HG02943 (cell line): ENCODE data around the gene FABP3.

Experiments
- ATAC-seq: cut with Tn5 transposase; IDR thresholded peaks from one replicate; pipeline ENCODE4 v1.9.1; 2021; ENCODE audit warnings: mild to moderate bottlenecking, low read depth, moderate library complexity; ENCODE audit not compliant: unreplicated experiment

The FABP3 gene

DNA sequence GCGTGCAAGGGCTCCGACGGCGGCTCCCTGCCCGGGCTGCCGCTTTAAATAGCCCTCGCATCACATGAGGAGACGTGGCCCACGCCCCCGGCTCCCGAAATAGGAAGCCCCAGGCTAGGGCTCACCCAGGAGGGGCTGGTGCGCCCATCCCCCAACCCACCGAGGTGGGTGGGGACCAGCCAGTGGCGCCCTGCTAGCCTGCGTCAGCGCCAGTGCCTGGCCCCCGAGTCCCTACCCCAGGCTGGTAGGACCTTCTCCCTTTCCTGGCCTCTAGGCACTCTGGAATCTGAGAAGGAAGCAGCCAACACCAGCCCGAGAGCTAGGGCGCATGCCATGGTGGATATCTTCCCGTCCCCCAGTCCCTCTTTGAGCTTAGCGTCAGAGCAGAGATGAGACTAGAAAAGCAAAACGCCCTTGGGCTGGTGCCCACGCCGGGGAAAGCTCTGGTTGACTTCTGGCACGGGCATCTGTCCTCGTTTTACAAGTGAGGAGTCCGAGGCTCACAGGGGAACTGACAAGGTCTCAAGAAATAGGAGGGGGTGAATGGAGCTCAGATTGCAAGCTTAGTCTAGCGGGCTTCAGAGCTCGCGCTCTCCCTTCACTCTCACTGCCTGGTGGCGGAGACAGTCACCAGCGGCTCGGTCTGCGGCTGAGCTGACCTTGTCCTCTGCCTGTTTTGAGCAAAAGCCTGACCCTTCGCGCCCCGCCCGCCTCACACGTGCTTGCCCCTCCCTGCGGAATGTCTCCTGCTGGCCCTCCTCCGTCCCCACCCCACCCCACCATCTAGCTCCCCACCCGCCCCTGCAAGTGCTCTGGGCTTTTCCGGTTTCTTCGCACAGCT is at the start of gene FABP3:
Gene FABP3, minus strand, starts transcription at position 21 of the 841 bp plus-strand sequence. CDS start 62 bp downstream, outside the sequence.
- ATAC-seq: no peak

DNA sequence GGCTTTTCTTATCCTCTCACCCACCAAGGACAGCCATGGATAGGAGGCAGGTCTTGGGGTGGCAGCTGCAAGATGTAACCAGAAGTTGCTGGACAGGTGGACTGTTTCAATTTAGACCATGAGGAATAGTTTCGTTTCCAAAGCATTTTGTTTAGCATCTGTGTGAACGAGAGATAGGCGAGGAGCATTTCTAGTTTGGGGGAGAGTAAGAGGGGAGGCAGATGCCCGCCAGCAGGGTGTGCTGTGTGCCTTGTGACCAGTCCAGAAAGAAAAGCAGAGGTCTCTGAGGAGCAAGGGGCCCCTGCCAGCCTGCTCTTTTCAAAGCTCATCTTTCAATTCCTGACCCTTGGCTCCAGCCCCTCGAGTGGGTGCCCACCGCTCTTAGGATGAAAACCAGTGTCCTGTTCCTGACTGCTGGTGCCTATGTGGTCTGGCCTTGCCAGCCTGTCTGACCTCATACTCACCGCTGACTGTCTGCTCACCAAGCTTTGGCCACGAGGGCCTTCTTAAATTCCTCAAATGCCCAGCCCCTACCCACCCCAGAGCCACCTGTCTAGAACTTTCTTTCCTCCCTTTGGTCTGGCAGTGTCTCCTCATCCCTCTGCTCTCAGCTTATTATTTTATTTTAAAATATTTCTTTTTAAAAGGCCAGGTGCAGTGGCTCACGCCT is 48.6 kb upstream of the FABP3 start:
- no peak for ATAC-seq

DNA sequence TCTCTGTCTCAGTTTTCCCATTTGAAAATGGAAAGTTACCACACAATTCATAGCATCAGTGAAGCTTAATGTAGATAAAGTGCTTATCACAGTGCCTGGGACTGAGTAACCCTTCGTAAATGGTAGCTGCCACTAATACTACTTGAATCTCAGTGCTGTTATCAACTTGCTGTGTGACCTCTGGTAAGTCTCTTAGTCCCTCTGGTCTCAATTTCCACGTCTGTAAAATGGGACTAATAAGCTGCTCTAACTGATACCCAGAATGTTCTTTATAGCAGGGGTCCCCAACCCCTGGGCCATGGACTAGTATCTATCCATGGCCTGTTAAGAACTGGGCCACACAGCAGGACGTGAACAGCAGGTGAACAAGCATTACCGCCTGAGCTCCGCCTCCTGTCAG is 47.8 kb upstream of the FABP3 start:
- no peak for ATAC-seq

DNA sequence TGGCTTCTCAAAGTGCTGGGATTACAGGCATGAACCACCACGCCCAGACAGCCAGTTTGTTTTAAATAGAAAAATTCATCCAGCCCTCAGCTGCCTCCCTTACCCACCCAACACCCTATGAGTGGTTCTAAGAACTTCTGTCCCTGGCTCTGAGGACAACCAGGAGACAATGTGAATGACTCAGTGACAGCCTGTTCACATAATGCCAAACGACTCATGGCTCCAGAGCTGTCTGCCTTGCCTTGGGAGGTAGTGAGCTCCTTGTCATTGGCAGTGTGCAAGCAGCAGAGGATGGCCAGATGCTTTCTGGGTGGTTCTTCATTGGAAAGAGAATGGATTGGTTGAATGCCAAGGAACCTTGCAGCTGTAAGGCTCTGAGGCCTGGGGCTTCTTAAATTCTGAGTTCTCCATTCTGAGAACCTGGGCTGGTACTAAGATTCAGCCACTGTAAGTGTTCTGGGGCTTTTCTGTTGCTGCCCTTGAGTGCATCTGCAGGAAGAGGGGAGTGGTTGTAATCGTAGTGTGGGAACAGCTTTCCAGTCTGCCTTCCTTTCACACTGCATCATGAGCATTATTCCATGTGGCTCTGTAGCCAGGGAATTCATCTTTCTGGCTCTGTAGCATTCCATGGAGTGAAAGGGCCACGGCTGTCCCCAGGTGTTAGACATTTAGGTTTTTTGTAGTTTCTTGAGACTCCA is 45.9 kb upstream of the FABP3 start:
- ATAC-seq: no peak

DNA sequence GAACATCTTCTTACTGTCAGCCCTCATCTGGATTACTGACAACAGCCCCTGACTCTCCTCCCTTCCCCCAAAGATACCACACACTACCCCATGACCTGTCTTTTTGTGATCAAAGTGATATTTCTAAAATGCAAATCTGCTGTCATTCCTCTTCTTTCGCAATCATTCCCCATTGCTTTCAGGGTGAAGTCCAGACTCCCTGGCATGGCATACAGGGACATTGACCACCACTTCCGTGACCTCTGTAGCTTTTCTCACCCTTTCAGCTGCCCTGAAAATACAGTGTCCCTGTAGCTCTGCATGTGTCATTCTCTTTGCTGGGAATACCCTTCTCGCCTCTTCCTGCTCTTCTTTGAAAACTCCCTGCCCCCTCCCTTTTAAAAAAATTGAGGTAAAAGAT is 44.3 kb upstream of the FABP3 start:
- ATAC-seq: no peak

DNA sequence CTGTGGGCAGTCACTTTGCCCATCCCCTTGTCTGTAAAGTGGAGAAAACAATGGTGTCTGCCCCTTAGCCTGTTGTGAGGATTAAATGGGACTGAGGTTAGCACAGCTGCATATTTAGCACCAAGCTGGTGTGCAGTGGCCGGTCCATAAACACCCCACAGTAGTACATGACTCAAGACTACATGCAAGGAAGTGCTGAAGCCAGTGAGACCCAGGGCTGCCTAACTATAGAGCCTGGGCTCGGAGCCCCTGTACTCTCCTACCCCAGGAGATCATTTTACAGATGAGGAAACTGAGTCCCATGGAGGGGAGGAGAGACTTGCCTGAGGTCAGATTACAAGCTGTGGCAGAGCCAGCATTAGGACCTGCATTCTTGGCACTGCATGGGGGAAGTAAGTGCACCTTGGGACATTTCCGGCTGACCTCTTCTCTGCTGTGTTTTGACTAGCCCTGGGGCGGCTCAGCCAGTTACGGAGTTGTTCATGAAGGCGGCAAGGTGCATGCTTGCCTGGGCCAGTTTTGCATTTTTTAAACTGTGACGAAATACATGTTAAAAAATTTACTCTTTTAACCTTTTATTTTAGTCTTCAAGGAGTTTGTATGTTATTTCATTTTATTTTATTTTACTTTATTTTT is 43.3 kb upstream of the FABP3 start:
- ATAC-seq: no peak

DNA sequence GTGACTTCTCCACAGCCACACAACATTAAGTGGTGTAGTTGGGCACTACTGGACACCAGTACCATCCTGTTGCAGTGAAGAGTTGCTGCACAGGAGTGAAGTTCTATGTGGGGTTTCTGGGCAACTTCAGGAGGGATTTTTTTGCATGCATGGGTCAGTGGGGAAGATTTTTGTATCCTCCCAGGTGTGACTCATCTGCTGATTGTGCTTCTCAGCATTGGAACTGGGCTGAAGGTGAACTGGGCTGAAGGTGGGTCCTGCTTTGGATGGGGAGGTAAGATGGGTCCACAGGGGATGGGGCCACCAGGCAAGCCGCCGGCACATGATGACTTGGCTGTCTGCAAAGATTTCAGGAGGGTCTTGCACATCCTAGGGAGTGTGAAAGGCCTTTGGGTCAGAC is 42.8 kb upstream of the FABP3 start:
- no peak for ATAC-seq

DNA sequence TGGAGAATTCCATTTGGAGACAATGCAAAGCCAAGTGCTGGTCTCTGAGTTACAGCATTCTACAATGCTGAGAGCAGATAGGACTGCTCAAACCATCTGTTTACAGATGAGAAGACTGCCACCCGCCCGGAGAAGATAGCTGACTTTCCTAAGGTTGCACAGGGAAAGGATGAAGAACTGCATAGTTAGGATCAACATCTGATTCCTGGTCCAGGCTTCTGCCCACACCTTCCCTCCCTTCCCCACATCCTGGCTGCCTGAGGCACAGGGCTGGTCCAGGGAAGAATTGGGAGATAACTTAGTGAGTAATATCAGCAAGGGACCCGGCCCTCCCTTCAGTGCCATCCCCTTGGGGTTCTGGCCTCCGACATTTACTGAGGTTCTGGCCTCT is 42.1 kb upstream of the FABP3 start:
- no peak for ATAC-seq

DNA sequence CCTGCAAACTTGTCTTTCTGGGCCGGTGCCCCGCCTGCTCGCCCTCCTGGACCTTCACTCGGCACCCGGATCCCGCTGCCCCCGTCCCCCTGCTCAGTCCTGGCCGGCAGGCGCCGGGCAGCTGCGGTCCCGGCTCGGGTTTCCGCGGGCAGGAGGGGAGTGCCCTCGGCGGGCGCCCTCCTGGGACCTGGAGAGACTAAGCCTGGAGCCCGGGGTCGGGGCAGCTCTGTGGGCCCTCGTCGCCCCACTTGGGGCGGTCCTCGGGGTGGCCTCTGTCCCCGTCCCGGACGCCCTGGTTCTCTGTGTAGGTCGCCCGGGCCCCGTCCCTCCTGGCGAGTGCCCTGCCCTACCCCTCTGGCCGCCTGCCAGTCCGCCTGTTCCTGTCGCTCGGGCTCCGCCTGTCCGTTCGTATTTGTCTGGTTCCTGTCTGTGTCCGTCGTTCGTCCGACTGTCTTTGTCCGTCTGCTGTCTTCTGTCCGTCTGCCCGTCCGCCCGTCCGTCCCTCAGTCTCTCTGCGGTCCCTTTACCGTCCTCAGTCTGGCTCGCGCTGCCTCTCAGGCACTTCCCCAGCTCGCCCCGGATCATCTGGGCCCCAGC is 40.6 kb upstream of the FABP3 start:
- ATAC-seq: no peak

DNA sequence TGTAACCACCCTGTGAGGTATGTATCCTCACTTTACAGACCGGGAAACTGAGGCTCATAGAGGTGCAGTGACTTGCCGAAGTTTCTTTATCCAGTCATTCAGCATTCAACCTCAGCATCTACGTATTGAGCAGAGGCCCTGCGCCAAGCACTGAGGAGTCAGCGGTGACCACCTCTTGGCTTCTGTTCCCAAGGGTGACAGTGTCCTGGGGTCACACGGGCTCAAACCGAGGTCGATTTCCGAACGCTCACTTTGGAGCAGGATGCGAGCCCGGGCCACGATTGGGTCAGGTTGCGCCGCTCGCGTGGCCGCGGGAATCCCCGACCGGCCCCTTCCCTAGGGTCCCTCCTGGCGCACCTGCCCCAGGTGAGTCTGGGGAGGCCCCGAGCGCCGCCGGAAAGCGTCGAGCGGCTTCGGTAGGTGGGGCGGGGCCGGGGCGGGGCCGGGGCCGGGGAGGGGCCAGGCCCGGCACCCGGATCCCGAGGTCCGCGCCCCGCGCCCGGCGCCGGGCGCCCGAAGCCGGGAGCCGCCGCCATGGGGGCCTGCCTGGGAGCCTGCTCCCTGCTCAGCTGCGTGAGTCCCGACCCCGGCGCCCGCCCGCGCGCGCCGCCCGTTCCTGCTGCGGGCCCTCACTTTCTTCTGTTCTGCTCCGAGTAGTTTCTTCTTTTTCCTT is 40.0 kb upstream of the FABP3 start, which contains the start of gene SERINC2:
Gene SERINC2, plus strand, starts transcription at position 482 of the 673 bp plus-strand sequence. Its CDS starts 53 bp downstream, at position 535.
- ATAC-seq: no peak

DNA sequence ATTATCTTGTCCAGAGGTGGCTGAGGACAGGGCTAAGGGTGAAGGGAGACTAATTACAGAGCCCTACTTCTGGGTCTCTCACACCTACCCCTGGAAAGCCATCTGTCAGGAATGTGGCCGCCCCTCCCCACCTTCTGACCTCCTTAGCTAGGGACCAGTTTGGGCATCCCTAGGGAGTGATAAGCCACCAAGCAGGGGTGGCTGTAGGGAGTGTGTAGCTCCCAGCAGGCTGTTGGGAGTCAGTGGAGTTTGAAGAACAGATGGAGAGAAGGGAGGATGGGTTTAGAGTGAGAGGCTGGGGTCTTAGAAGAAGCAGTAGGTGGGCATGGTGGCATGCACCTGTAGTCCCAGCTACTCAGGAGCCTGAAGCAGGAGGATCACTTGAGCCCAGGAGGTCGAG is 39.3 kb upstream of the FABP3 start:
- ATAC-seq: no peak

DNA sequence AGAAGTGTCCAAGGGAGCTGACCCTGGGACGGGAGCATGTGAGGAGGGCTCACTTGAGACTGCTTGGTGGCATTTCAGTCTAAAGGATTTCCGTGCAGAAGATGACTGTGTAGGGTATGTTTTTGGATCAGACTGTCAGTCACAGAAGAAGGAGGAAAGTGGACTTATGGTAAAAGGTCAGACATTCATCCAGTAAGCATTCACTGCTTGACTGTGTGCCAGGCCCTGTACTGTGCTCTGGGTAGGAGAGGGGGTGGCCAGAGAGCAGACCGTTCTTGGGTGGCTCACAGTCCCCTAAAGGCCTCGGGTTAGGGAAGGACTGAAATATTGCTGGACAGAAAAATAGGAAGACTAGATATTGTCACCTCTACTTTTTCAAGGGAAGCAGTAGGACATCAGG is 38.0 kb upstream of the FABP3 start:
- no peak for ATAC-seq

DNA sequence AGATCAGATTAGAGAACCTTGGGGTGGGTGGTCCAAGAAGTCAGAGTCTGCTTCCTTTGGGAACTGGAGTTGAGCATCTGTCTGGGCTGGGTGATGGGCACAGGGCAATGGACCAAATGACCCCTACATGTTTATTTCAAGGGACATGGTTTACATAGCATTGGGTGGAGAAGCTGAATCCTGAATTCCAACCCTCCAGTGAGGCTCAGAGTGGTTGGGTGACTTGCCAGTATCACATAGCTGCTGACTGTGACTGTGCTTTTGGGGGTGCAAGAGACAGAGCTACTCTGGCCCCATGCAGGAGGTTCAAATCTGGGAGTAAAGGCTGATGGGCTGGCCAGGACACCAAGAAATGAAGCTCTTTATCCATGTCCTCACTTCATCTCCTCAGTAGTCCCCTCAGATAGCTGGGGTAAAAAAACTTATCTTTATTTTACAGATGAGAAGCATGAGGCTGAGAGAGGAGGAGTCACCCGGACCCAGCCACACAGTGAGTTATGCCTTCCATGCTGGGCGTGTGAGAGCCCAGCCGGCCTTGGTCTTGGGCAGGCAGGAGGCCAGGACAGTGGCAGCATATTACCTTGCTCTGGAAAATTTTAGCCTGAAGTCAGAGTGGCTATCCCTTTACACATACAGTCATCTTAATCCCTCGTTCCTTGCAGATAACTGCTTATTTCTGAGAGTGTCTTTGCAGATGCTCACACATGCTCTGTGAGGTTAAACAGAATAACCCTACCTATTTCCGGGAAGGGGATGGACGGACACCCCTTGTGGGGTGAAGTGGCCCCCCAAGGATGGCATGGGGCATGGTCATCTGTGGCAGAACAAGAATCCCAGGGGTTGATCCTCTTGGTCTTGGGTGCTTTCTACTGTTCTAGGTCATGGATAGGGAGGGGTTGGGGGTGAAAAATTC is 37.3 kb upstream of the FABP3 start:
- ATAC-seq: no peak

DNA sequence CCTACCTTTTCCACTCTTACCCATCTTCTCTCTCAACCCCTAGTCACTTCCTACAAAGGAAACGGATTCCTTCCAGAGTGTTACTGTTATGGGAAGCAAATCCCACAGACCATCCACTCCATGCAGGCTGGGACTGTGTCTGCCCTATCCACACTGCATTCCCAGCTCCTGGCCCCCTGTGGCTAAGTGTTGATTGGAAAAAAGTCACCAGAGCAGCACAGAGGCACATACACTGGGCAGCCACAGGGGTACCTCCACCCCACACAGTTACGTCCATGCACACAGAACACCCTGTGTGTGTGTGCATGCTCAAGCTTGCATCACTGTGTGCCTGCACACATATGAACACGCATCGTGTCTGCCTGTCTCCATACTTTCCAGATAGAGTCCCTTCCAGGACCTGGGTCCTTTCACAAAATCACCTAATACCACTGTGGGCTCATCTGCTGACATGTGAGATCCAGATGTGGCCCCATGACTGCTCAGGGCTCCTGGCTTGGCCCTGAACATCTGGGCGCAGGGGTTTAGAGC is 36.0 kb upstream of the FABP3 start:
- ATAC-seq: no peak

DNA sequence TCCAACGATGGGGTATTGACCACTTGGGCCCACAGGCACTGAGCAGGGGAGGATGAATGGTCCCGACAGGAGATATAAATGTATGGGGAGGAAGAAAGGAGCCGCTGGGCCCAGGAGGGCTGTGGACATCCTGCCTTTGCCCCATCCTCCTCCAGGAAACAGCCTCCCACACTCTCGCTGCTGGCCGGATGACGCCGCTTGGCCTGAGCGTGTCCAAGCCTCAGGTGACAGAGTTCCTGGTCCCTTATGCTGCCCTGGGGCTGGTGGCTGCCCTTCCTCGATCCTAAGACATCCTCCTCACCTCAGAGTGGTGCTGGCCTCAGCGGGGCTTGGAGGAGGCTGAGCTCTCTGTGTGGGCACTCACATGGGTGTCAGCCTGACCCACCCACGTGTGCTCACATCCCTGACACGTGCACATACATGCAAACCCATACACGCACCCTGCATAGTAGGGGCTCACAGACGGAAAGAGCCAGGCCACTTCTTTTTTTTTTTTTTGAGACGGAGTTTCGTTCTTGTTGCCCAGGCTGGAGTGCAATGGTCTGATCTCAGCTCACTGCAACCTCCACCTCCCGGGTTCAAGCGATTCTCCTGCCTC is 34.3 kb upstream of the FABP3 start:
- no peak for ATAC-seq

DNA sequence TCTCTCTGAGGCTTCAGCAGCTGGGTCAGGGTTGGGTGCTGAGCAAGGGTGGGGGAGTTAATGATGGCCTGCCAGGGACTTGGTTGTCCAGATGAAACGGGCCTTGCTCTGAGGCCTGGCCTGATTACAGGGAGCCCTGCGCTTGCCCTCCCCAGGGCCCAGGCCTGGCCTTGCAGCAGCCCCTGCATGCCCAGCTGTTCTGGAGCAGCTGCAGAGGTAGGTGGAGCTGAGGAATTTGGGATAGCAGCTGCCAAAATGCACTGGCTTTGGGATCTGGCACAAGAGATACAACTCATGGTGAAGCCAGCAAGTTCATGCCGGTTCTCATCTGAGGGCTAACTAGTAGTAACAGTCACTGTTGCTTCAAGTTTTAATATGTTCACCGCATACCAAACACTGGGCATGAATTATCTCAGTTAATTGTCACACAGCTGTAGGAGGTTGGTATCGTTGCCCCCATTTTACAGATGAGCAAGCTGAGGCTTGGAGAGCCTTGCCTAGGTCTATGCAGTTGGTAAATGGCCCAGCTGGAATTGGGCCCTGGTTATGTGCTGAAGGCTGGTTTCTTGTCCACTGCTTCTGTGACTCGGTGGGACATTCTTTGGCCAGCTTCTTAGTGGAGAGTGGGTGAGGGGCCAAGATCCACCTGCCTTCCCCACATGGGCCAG is 32.8 kb upstream of the FABP3 start:
- ATAC-seq: no peak

DNA sequence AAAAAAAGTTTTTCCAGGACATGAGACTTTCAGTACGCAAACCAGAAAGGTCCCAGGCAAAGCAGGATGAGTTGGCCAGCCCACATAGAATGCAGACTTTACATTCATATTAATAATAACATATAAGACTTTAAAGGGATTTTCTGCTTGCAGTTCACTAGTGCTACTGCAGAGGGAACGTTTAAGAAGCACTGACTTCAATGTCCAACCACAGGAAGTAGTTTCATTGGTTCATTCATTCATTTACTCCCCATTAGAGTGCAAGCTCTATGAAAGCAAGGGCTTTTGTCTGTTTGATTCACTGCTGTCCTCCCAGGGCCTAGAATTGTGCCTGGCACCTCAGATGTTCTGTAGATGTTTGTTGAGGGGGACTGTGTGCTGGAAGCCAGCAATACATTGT is 28.4 kb upstream of the FABP3 start:
- no peak for ATAC-seq

DNA sequence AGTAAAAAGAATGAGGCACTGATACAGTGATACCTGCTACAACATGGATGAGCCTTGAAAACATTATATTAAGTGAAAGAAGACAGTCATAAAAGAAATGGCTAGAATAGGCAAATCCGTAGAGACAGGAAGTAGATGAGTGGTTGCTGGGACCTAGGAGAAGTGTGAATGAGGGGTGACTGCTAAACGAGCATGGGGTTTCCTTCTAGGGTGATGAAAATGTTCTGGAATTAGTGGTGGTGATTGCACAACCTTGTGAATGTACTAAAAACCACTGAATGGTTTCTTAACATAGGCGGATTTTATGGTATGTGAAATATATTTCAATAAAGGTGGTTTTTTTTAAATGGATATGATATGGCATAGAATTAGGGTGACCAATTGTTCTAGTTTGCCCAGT is 27.5 kb upstream of the FABP3 start:
- no peak for ATAC-seq
